Common myeloid progenitor, CD34-positive (primary cell): Measurements from ENCODE around the gene ATP23.

Experiments used
- CTCF ChIA-PET: fragments of 350-600 bp; sonication (Branson Sonifier 250); formaldehyde crosslinking; loops from one replicate; lab custom pipeline; 2021; ENCODE audit warnings: antibody characterized with exemption; lab: Charles Lee
- POLR2A ChIA-PET: fragments of 350-600 bp; sonication (Branson Sonifier 250); formaldehyde crosslinking; loops from one replicate; lab custom pipeline; 2021; ENCODE audit warnings: antibody characterized with exemption; lab: Charles Lee
- DNase-seq, 3 donors: peaks; one replicate each; pipeline versions ENCODE4 v3.0.0 to v3.0.0-alpha.2; 2013
- H3K27ac ChIP-seq, 2 experiments: 1 replicate in 1 of 2; 2 replicates in 1 of 2; pipeline ENCODE4 v1.7.0; 2013; ENCODE audit warnings: inconsistent platforms in 2 of 2, low read length in 2 of 2, mild to moderate bottlenecking in 2 of 2, low read depth in 1 of 2, moderate library complexity in 1 of 2; ENCODE audit not compliant: severe bottlenecking in 2 of 2, insufficient read depth in 1 of 2, poor library complexity in 1 of 2
- H3K27me3 ChIP-seq, 5 experiments: replicated peaks in 2 of 5; 1 replicate in 3 of 5; 2 replicates in 2 of 5; pipeline versions ENCODE4 v1.6.1 to v1.7.0; 2013; ENCODE audit warnings: low read length in 4 of 5, mild to moderate bottlenecking in 2 of 5, moderate library complexity in 2 of 5, inconsistent platforms in 1 of 5; ENCODE audit not compliant: insufficient read depth in 5 of 5, control insufficient read depth in 4 of 5
- H3K36me3 ChIP-seq, 4 experiments: 1 replicate in 2 of 4; 2 replicates in 2 of 4; pipeline versions ENCODE4 v1.6.1 to v1.7.0; 2013; ENCODE audit warnings: low read length in 3 of 4, control low read depth in 1 of 4, mild to moderate bottlenecking in 1 of 4; ENCODE audit not compliant: control insufficient read depth in 4 of 4, insufficient read depth in 4 of 4
- H3K4me1 ChIP-seq, 4 experiments: 1 replicate in 3 of 4; 2 replicates in 1 of 4; pipeline versions ENCODE4 v1.6.1 to v1.7.1; 2013; ENCODE audit warnings: low read length in 3 of 4, mild to moderate bottlenecking in 3 of 4, control low read depth in 1 of 4, inconsistent platforms in 1 of 4, moderate library complexity in 1 of 4; ENCODE audit not compliant: control insufficient read depth in 4 of 4, insufficient read depth in 4 of 4; ENCODE audit errors: control extremely low read depth in 1 of 4
- H3K4me3 ChIP-seq, 7 experiments: 1 replicate in 4 of 7; 2 replicates in 3 of 7; pipeline versions ENCODE4 v1.5.1 to v1.7.0; 2013; ENCODE audit warnings: mild to moderate bottlenecking in 7 of 7, low read length in 6 of 7, moderate library complexity in 6 of 7, inconsistent platforms in 2 of 7, low read depth in 2 of 7, control low read depth in 1 of 7; ENCODE audit not compliant: insufficient read depth in 4 of 7, control insufficient read depth in 1 of 7; ENCODE audit errors: extremely low read depth in 1 of 7
- H3K9me3 ChIP-seq, 5 experiments: 1 replicate in 4 of 5; 2 replicates in 1 of 5; pipeline versions ENCODE4 v1.6.1 to v1.7.1; 2013; ENCODE audit warnings: low read length in 4 of 5, mild to moderate bottlenecking in 2 of 5, inconsistent platforms in 1 of 5, low read depth in 1 of 5, moderate library complexity in 1 of 5; ENCODE audit not compliant: control insufficient read depth in 4 of 5, insufficient read depth in 2 of 5; ENCODE audit errors: control extremely low read depth in 1 of 5
- WGBS: methylation state at CpG from one replicate; pipeline ENCODE4 v1.1.5; 2013; ENCODE audit not compliant: insufficient coverage; 5-methylcytosine and 5-hydroxymethylcytosine counted together

The ATP23 gene

DNA sequence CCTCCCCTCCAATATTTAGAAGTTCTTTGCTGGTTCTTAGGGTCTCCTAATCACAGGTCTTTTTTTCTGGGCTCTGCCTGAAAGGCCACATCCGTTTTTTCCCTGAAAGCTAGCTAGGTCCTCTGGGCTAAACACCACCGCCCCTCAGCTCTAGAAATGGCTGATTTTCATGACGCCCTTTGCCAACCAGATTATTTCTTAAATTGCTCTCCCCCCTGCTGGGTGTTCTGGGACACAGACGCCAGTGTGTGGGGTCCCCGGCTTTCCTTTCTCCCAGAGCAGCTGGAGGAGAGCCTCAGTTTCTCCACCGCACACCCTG lies 45.3 kb upstream of the ATP23 start:
- H3K27ac ChIP-seq: no peak overlapping the region
- ChIA-PET POLR2A (interaction anchor here (0.6 to 1.3 kb wide), 4 partner anchors 31 to 66 kb away, joined by 3 to 7 read pairs (median 3); partner anchors contain the start of gene CTDSP2), CTCF (interaction anchor here (0.8 to 20.4 kb wide), 27 partner anchors 8 to 140 kb away, joined by 3 to 313 read pairs (median 6); partner anchors contain the start of gene AVIL)
- peaks cover 23 to 68% (median 61%) of the 10 kb centered on the region in 4 experiments for H3K4me1 ChIP-seq
- no peaks in the 10 kb centered on the region for H3K27me3 ChIP-seq
- 20% methylated on average over 6 of the region's 6 CpGs for WGBS
- H3K4me3 ChIP-seq: peak overlapping the region; percentile 40 to 75 (median 50)
- no peaks in the 10 kb centered on the region for H3K9me3 ChIP-seq
- peak in 2 of 3 donors; percentile 23 to 24 for DNase-seq
- no peaks in the 10 kb centered on the region for H3K36me3 ChIP-seq

- H3K27ac ChIP-seq: no peak overlapping the region
- DNase-seq: peak in 1 of 3 donors; percentile 30
- CTCF ChIA-PET: interaction anchor here (0.8 to 20.4 kb wide), 29 partner anchors 7 to 140 kb away, joined by 3 to 313 read pairs (median 5); partner anchors contain the start of gene AVIL
- POLR2A ChIA-PET: interaction anchor here (0.6 to 1.3 kb wide), 5 partner anchors 32 to 1919 kb away, joined by 3 to 7 read pairs (median 3); partner anchors contain the start of gene CTDSP2
- H3K27me3 ChIP-seq: no peaks in the 10 kb centered on the region
- peaks cover 23 to 68% (median 61%) of the 10 kb centered on the region in 4 experiments for H3K4me1 ChIP-seq
- peak overlapping the region; percentile 40 to 75 (median 50) for H3K4me3 ChIP-seq
- H3K36me3 ChIP-seq: no peaks in the 10 kb centered on the region
- H3K9me3 ChIP-seq: no peaks in the 10 kb centered on the region
- WGBS: 0% methylated on average over 43 of the region's 54 CpGs
Observed at GRCh38 chr12:57896434-57897201, 44.7 kb upstream of the ATP23 start.

GRCh38 chr12:57897286-57897974 lies 43.9 kb upstream of the ATP23 start:
- CTCF ChIA-PET: interaction anchor here (0.5 to 20.4 kb wide), 21 partner anchors 7 to 117 kb away, joined by 3 to 313 read pairs (median 7); no protein-coding TSS in a partner anchor
- DNase-seq: no peak
- H3K9me3 ChIP-seq: no peaks in the 10 kb centered on the region
- no peak overlapping the region for H3K27ac ChIP-seq
- H3K4me3 ChIP-seq: peak overlapping the region in 5 of 7 experiments; percentile 49 to 75 (median 69)
- no peaks in the 10 kb centered on the region for H3K36me3 ChIP-seq
- 84% methylated on average over 10 of the region's 10 CpGs for WGBS
- H3K4me1 ChIP-seq: peaks cover 23 to 68% (median 61%) of the 10 kb centered on the region in 4 experiments
- no peaks in the 10 kb centered on the region for H3K27me3 ChIP-seq
- POLR2A ChIA-PET: interaction anchor here (0.7 to 1.3 kb wide), 3 partner anchors 32 to 1920 kb away, joined by 3 read pairs; partner anchors contain the start of gene CTDSP2

DNA sequence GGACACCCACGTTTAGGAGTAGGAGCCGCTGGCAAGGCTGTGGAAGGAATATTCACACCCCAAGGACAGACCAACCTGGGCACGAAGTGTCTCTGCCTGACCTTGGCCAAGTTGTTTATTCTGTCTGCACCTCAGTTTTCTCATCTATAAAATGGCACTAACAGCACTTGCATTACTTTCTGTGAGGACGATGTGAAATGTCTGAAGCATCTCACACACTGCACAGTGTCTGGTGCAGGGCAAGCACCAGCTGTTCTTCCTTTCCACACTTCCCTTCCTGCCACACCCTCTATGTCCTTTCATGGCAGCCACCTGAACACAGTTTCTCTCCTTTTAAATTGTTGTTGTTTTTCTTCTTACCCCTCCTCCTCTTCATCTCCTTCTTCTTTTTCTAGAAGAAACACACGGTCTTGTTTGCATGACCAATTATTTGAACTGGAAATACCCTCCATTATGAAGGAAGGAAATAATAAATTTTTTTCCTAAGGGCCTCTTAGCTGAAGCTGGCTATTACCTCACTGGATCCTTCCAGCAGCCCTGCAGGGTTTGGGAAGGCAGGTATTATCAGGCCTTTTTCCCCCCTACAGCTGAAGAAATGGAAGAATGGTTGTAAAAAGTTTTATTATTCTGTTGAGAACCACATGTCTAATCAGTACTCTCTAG lies 42.9 kb upstream of the ATP23 start:
- CTCF ChIA-PET: interaction anchor here (0.9 to 20.4 kb wide), 12 partner anchors 8 to 117 kb away, joined by 3 to 313 read pairs (median 6); no protein-coding TSS in a partner anchor
- POLR2A ChIA-PET: interaction anchor here (1.2 kb wide), 1 partner anchor 29 kb away, joined by 3 read pairs; no protein-coding TSS in a partner anchor
- H3K27me3 ChIP-seq: no peaks in the 10 kb centered on the region
- peaks cover 23 to 64% (median 59%) of the 10 kb centered on the region in 4 experiments for H3K4me1 ChIP-seq
- peak overlapping the region in 1 of 2 experiments; percentile 64 for H3K27ac ChIP-seq
- no peaks in the 10 kb centered on the region for H3K36me3 ChIP-seq
- DNase-seq: peak in 2 of 3 donors; percentile 16 to 33
- peak overlapping the region in 4 of 7 experiments; percentile 16 to 37 (median 31) for H3K4me3 ChIP-seq
- no peaks in the 10 kb centered on the region for H3K9me3 ChIP-seq
- 44% methylated on average over 3 of the region's 5 CpGs for WGBS

DNA sequence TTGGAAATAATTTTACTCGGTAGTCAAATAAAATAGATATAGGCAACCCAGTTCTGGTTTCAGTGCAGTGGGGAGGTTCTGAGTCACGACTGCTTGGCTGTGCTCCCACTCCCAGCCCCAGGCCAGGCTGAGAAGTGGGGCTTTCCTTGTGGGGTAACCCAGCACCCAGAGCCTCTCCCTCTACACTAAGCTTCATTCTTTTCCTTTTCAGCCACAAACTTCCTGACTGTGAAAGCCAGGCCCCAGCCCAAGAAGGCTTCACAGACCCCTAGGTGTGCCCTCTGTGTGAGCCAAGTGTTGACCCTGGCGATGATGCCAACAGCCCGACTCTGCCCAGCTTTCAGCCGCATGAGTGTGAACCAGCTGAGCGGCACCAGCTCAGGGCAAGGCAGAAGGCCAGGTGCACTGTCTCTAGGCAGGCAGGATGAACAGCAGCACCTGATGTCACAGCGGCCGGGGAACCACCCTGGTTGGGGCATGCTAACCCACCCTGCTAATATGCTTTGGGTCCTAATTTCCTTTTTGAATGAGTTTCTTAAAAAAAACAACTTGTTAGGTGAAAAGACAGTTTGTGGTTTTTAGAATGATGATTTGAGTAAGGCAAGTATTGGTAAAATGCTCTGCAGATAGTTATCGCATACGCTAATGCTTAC lies 42.2 kb upstream of the ATP23 start:
- Histone ChIP-seq H3K9me3 (no peaks in the 10 kb centered on the region), H3K27ac (peak overlapping the region in 1 of 2 experiments; percentile 64), H3K4me1 (peaks cover 20 to 57% (median 52%) of the 10 kb centered on the region in 4 experiments), H3K4me3 (peak overlapping the region in 2 of 7 experiments; percentile 26 to 36), H3K27me3 (no peaks in the 10 kb centered on the region), H3K36me3 (no peaks in the 10 kb centered on the region)
- ChIA-PET CTCF (interaction anchor here (0.9 to 20.4 kb wide), 11 partner anchors 9 to 118 kb away, joined by 3 to 313 read pairs (median 5); no protein-coding TSS in a partner anchor), POLR2A (interaction anchor here (0.7 to 1.2 kb wide), 2 partner anchors 29 to 61 kb away, joined by 3 read pairs; no protein-coding TSS in a partner anchor)
- DNase-seq: peak; percentile 63 to 89 (median 89)
- WGBS: 0% methylated on average over 6 of the region's 10 CpGs

DNA sequence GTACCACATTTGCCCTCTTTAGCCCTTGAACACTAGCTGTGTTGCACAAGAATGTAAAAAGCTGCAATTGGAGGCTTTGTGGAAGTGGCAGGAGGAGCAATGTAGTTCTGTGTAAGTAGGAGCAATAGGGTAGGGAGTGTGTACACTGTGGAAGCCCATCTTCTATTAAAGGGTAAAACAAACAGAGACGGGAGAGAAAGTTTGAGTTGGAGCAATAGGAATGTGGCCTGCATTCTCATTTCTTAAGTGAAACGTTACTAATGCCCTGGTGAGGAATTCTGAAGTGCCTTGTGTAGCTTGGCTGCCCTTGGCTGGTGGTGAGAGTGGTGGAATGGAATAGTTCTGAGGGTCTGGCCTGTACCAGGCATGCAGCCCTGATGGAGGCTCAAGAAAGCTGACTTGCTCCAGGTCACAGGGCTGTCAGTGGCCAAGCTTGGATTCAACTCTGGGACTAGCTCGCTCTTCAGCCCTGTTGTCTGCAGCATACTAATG lies 38.8 kb upstream of the ATP23 start:
- Histone ChIP-seq H3K36me3 (no peaks in the 10 kb centered on the region), H3K27me3 (no peaks in the 10 kb centered on the region), H3K4me3 (no peak overlapping the region), H3K9me3 (no peaks in the 10 kb centered on the region), H3K27ac (no peak overlapping the region), H3K4me1 (peaks cover 16 to 30% (median 26%) of the 10 kb centered on the region in 4 experiments)
- WGBS: 100% methylated on average over 3 of the region's 3 CpGs
- POLR2A ChIA-PET: no interaction called here
- DNase-seq: no peak
- CTCF ChIA-PET: interaction anchor here (1.0 to 20.4 kb wide), 18 partner anchors 7 to 146 kb away, joined by 3 to 313 read pairs (median 6); partner anchors contain the start of gene AVIL
